Left ventricle myocardium superior (tissue), 1 donor: ENCODE results near the gene RNLS. TPM values are rescaled to one million over a fixed set of nuclear protein-coding genes. Genes with fewer than 3 reads are reported as not detected.
"Not testable (repeated sequence)": the region's sequence is repeated elsewhere in the genome, so short reads cannot be mapped to it uniquely, and the experiment has no call there.

Experiments used
- ATAC-seq: fragments of 200-7000 bp; cut with Tn5 transposase; one replicate; pipeline ENCODE4 v1.9.1; 2020; ENCODE audit warnings: mild to moderate bottlenecking, moderate library complexity
- DNase-seq: peaks from one replicate; pipeline ENCODE4 v3.0.0-alpha.2; 2020
- intact Hi-C: fragments of 100-400 bp; cut with micrococcal nuclease; formaldehyde crosslinking; loops from one replicate; pipeline ENCODE4 v1.11.0; 2022
- total RNA-seq: library from RNA; stranded (reverse); fragmentation: NEBNext Ultra II Directional; extraction: Animal tissue kit (Norgen Biotek cat#: 25700); gene quantifications from one replicate; pipeline ENCODE4 v1.2.1, GENCODE V29; 2021
- donor health status: DM: no; HTN: yes; CAD: no; lungs with severe emphysema.

RNLS gene
- total RNA-seq, 1 donor from 2014 or later, result 23.1 TPM

DNA sequence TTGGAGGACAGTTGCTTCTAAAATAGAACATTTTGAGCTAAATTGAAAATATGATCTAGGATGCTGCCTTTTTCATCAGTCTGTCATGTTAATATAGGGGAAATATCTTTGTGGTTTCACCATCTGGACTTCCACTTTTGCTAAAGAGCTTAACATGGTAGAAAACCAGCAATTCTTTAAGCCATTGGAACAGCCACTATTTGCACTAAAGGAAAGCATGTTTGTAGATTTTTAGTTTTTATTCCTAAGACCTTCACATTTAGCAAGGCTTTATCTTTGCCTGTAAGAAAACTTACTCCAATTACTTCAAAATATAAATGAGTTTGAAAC is 291.0 kb downstream of the RNLS start:
- ATAC-seq, result no peak
- intact Hi-C loops, result no loop called here

DNA sequence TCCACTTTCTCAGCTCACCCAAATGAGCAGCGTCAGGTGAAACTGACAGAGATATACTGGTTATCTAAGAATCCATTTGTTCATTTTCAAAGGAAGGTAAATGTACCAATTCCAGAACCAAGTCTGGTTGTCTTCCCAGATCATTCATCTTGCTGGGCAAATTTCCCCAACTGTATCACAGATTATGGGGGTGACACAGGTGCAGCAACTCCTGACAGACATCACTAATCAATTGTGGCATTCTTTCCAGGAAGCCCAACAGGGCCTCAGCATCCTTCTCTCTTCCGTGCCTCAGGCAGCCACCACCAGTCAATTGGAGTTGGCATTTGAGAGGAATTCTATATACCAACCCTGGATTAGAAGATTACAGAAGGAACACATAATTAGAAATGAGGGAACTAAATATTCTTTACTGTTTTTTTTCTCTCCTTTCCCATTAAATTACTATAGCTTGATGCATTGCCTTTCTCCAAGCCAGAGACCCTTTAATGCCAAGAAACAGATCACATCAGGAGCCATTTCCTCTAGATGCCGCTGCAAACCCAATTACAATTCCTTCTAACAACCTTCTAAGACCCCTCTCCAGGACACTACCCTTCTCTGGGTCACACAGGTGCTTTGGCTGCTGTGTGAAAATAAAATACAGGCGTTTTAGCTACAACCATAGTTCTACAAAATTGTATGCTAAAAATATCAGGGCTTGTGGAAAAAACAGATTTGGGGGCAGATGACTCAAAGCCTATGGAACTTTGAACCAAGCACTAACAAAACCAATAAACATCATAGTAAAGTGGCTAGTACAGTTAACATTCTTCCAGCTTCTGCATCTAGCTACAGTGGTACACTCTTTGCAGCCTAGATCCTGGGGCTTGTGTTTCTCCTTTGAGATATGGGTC is 291.6 kb downstream of the RNLS start:
- DNase-seq, result no peak
- intact Hi-C loops, result no loop called here
- no peak for ATAC-seq

More for the DNA sequence above, 291.0 kb downstream of the RNLS start:
- no peak for DNase-seq

DNA sequence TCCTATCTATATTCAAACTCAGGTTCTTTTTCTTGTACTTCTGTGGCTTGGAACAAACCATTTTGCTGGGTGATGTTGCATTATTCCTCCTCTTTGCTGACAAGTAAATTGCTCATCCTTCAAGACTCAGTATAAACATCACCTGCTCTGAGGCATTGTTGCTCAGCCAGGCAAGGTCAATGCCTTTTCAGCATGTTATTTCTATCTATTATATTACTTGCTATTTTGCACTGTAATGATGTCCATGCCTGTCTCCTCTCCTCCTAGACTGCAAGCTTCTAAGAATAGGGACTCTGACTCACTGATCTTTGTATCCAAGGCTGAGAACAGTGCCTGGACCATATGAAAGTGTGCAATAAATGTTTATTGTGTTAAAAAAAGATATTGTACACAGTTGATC is 293.8 kb downstream of the RNLS start:
- intact Hi-C loops, result no loop called here
- ATAC-seq (peak; percentile 52), DNase-seq (no peak)

DNA sequence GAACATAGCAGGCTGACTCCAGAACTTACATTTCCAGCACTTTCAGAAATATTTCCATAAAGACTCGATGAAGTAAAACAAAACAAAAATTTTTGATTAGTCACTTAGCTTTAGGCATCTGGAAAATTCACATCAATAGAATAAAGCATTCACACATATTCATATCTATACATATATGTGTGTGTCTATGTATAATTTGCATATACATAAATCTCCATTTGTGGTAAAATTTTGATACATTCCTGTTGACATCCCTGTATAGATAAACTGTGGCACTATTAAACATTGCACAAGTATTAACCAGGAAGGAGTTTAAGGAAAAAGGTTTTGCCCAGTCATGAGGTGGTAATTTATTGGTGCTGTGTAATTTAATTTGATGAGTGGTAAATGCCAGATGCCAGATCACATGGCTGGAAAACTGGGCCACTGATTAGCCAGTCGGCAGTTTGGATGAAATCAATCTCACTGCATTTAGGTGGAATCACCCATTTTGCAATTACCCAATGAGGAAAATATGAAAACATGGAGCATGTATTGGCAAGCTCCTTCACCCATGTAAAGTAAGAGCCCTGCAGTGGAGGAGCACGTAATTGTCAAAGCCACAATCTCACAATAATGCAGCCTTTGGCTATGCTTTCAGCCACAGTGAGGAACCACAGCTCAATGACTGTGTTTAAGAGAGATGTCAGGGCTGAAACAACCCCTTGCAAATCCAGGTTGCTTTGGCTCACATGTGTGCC is 294.6 kb downstream of the RNLS start:
- ATAC-seq, result no peak
- no peak for DNase-seq
- intact Hi-C loops, result no loop called here

DNA sequence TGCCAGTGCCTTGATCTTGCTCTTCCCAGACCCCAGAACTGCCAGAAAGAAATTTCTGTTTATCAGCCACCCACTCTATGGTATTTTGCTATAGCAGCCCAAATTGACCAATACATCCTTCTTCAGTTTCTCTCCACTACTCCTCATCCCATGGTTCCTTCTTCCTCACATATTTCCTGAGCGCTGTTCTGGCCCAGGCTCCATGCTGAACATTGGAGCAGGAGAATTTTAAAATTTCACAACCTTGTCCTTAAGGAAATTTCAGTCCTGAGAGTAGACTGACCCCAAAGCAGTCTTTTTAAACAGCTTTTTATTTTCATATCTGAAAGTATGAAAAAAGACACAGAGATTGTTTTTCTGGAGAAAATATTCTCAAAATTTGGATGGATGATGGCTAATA is 297.1 kb downstream of the RNLS start:
- no peak for DNase-seq
- no peak for ATAC-seq
- intact Hi-C loops, result no loop called here

DNA sequence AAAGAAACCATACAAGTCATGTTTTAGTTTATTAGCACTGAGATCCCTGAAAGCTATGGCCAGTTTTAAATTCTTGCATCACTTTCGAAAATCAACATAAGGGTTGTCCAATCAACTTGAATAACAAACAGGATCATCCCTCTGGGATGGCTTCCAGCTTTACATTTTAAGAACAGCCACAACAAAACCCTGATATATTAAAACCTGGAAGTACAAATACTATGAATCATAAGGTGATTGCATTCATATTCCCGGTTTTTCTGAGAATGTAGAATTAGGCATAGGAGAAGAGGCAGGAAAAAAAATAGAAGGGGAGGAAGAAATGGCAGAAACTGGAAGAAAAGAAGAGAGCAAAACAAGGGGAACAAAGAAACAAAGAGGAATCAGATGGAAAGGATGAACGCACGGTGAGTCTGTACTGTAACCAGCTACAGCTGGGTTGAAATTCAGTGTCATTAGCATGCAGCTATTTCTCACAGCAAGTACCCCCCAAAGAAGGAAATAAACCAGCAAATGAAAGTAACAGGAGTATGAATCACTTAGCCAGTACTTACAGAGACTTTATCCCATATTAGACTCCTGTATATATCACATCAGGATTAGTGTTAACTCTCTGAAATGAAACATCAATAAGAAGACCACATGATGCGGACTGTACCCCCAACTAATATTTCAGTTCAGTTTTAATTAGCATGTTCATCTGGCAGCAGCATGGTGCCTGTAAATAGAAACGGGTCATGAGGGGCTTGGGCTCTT is 301.3 kb downstream of the RNLS start:
- intact Hi-C loops, result no loop called here
- no peak for ATAC-seq
- no peak for DNase-seq

DNA sequence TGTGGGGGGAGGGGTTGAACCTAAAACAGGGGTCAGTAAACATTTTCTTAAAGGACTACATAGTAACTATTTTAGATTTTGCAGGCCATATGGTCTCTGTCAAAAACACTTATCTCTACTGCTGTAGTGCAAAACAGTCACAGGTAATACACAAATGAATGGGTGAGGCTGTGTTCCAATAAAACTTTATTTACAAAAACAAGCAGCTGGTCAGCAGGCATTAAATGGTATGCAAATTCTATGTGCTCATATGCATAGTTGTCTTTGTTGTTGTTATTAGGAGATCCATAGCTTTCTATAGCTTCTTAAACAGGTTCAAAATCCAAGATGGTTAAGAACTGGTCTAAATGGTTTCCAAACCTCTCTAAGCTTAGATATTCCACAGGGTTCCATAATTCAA is 302.6 kb downstream of the RNLS start:
- DNase-seq (no peak), ATAC-seq (no peak)
- intact Hi-C loops, result no loop called here

DNA sequence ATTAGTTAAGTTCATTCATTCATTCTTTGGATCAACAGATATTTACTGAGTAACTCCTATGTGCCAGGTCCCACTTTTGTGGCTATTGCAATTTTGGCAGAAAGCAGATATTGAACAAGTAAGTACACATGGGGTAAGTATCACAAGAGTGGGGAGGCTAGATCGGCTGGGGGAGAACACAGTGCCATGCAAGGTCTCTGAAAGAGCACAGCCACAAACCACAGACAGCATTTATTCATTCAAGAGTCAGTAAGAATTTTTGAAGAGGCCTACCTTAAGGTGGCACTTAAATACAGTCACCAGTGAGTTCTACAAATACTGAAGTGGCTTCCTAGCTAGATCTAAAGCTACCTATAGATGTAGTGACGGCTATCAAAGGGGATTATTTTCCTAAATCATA is 304.2 kb downstream of the RNLS start:
- DNase-seq, result no peak
- intact Hi-C loops, result no loop called here
- ATAC-seq, result no peak

DNA sequence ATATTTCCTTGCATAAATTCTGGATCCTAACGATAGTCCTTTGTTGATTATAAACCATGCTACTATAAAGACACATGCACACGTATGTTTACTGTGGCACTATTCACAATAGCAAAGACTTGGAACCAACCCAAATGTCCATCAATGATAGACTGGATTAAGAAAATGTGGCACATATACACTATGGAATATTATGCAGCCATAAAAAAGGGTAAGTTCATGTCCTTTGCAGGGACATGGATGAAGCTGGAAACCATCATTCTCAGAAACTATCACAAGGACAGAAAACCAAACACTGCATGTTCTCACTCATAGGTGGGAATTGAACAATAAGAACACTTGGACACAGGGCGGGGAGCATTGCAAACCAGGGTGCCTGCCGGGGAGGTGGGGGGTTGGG is 306.2 kb downstream of the RNLS start:
- ATAC-seq, DNase-seq, intact Hi-C loops: not testable (repeated sequence)

DNA sequence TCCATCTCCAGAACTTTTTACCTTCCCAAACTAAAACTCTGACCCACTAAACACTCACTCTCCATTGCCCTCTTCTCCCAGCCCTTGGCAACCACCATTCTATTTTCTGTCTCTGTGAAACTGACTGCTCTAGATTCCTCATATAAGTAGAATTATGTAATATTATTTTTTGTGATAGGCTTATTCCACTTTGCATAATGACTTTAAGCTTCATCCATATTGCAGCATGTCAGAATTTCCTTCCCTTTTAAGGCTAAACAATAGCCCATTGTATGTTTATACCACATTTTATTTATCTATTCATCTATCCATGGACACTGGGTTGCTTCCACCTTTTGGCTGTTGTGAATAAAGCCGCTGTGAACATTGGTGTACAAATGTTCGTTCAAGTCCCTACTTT is 308.8 kb downstream of the RNLS start:
- DNase-seq, result no peak
- intact Hi-C loops, result no loop called here
- no peak for ATAC-seq

DNA sequence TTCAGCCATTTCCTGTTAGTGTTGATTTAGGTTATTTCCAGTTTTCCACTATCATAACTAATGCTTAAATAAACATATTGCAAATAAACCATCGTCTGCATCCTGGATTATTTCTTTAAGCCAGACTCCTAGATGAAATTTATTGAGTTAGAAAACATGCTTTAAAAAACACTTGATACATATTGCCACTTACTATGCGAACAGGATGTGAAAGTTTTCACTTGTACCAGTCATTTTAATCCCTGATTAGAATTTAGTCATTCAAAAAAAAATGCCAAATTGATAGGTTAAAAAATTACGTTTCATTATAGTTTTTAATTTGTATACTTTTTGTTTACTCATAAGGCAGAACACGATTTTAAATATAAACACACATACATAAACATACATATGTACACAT is 309.6 kb downstream of the RNLS start:
- intact Hi-C loops, result no loop called here
- DNase-seq, result no peak
- no peak for ATAC-seq

DNA sequence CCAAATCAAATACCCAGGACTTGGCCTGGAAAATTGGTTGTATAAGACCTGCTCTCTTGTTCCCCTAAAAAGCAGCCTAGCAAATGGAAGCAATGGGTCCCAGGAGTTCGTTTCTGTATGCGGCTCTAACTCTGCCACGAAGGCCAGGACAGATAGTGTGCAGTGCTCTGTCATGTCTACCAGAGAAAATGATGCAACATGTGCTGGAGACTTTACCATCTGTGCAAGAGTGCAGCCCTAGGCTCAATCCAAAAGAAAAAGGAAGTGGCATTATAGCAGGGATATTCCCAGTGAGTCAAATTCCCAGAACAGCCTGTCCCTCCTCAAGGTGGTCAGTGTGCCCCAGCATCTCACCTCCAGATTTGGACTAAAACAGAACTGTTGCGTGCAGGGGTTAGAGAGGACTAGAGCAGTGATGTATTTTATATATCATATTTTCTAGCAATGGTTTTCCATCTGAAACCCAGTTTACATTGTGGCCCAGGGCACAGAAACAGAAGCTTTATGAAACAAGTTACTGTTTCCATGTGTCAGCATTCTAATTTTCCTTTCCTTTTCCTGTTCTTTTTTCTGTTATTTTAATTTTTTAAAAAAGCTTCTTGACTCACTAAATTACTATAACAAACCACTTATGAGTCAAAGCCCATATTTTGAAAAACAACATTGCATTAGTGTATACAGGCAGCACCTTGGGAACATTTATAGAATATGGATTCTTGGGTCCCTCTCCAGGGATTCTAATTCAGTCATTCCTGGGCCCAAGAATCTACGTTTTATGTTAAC is 311.2 kb downstream of the RNLS start:
- peak; percentile 92 for ATAC-seq
- no peak for DNase-seq
- intact Hi-C loops, result no loop called here

DNA sequence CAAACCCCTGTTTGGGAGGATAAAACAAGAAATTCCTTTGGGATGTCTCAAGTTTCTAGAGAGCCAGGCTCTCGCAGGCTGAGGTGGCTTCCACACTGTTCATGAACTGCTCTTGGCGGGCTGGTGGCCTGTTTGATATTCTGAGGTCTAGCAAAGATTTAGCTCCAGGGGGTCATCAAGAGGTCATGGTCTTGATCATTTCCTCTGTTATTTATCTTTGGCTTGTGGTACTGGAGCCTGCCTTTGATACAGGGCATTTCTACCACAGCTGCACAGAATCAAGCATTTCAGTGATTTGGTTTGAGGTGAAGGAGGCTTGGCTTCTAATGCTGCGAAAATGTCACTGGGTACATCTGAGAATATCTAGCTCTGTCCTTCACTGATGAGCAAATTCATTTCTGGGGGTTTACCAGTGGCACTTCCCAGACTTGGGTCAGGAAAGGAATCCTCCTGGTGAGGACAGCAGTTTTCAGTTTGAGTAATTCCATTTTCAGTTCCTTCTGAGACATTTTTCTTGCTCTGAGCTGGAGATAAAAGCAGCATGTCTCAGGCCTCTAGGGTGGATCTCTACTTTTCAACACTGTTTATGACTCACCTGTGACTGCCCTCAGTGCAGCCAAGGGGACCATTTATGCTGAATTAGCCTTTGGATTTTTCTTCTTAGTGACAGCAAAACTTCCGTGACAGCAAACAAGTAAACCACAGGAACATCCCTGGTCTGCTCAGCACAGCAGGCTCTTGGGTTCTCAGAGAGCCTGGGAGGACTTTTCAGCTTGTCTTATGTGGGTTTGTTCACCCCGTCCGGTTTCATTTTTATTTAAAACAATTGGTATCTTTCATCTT is 312.0 kb downstream of the RNLS start:
- peak; percentile 73 for ATAC-seq
- intact Hi-C loops, result no loop called here
- DNase-seq, result peak; percentile 24

DNA sequence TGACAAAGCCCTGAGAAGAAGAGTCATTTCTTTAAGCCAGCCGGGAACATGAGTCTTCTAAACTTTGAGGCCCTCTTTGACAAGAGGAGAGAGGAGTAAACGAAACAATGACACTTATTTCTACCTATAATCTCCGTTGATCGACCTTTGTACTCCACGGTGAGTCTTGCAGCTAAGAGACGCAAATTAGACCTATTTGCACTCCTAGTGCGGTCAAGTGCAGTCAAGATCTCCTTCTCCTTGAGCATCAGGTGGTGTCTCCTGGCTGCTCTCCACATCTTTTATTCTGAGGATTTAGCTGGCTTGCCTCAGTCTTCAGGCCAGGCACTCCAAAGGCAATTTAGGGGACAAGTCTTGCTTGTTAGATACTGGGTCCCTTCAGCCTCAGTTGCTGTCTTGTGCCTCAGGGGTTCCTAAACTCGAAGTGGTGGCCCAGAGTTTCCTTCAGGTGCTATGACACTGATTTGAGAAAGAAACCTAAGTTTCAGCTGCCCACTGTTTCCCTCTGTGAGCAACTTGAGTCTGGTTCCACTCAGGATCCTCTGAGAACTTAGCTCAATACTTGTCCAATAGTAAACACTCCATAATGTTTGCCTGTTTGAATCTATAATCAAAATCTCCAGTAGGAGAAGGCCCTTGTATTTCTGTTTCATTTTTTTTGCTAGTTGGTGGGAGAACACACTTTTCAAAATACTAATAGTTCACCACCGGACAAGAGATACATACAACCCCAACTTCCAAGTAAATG is 312.9 kb downstream of the RNLS start:
- ATAC-seq, result no peak
- intact Hi-C loops, result no loop called here
- DNase-seq, result no peak

DNA sequence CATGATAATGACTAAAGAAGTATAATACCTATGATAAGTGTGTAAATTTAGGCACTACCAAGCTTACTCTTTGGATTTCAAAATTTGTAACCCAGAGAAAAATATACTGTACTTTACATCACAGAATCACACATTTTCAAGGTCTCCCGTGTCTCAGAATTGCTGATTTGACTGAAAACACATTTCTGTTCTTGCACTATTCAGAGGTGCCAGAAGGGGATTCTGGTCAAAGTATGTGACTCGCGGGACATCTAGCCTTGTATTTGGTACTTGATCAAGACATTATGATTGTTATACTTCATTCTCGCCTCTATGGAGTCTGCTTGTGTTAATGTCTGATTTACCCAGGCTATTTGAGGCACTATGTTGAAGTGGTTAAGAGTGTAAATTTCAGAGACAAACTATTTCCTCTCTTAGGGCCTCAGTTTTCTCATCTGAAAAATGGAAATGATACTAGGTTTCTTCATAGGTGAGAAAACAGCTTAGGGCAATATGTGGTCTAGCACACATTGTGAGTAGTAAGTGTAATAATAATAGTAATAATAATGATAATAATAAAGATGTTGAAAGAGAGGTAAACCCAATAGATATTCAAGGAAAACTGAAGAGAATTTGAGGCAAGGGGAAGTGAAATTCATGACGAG is 320.4 kb downstream of the RNLS start:
- intact Hi-C loops, result no loop called here
- DNase-seq (no peak), ATAC-seq (no peak)

DNA sequence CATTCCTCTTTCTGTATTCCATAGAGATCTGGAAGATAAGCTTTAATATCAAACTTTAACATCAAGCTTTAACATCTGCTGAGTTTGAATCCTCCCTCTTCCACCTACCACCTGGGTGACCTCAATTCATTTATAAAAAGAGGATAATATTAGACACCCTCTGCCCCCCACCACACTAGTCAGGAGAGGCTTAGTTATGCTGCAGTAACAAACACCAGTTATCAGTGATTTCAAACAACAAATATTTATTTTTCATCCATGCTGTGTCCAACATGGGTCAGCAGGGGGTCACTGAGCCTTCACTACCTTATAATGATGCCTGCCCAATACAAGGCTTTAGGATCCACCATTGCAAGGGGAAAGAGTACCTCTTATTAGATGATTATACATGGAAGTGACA is 322.0 kb downstream of the RNLS start:
- intact Hi-C loops, result no loop called here
- no peak for DNase-seq
- ATAC-seq, result no peak

DNA sequence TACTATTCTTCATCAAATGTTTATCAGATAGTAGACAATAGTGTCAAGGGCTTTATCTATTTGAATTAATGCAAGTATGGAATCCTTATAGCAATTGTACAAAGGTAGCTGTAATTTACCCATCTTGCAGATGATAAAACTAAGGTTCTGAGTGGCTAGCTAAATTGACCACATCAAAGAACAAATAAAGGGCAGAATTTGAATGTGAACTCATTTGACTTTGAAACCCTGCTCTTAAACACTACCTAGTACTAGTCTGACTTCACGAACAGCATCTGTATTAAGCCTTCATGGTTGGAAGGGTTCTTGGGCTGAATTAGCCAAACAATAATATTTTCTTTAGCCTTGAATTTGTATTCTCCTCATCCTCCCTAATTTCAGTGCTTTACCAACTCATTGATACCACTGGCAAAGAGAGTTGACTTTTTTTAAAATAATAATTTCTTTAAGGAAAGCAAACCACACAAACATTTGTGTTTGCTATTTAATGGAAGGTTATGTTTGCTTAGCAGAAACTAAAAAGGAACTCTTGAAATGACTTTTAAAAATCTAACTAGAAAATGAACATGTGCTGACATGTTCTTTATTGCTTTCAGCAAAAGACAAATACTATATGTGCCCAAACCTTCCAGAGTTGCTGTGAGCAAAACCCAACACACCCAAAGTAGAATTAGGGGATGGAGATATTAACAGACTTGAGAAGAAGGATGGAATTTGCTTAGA is 322.6 kb downstream of the RNLS start:
- intact Hi-C loops, result no loop called here
- DNase-seq (no peak), ATAC-seq (no peak)
